ENCODE measurements around the gene KLK8. TPM values are rescaled to one million over a fixed set of nuclear protein-coding genes. Genes with fewer than 3 reads are reported as not detected.

The KLK8 gene
- total RNA-seq, 2 donors from 2014 or later, result not detected

- no peak overlapping the region for H3K9ac ChIP-seq (ENCODE audit: low read depth in 2 of 2, low read length in 2 of 2)
- no peaks in the 10 kb centered on the region for H3K36me3 ChIP-seq
- no peak for TF ChIP-seq CTCF (IDR thresholded peaks at IDR 0.05)
- no peak overlapping the region for H3K27ac ChIP-seq
- no peak for DNase-seq
- intact Hi-C loops (cut with DNase I), result no loop called here
- no peaks in the 10 kb centered on the region for H3K9me3 ChIP-seq
- H3K27me3 ChIP-seq, result no peaks in the 10 kb centered on the region
- no peaks in the 10 kb centered on the region for H3K4me1 ChIP-seq
- H3K4me3 ChIP-seq, result no peak overlapping the region
Observed at GRCh38 chr19:50947123-50947522, 54.3 kb downstream of the KLK8 start.

Other genes starting within 250 kb of the KLK8 start
- not detected for gene GPR32, start 231.1 kb downstream of the KLK8 start, total RNA-seq
- gene ACP4, start 211.2 kb downstream of the KLK8 start, total RNA-seq, result not detected
- gene KLK1, start 177.8 kb downstream of the KLK8 start, total RNA-seq, result 100 to 1,000 TPM; 104 to 130 TPM
- 1 to 10 TPM; 2.9 to 3.6 TPM for gene KLK15, start 168.0 kb downstream of the KLK8 start, total RNA-seq
- gene KLK3, start 146.7 kb downstream of the KLK8 start, total RNA-seq, result 1 to 10 TPM; 2.4 to 2.5 TPM
- gene KLK2, start 128.2 kb downstream of the KLK8 start, total RNA-seq, result not detected
- 1 to 10 TPM; 1.2 to 2.0 TPM for gene KLK4, start 90.2 kb downstream of the KLK8 start, total RNA-seq
- gene KLK5, start 48.6 kb downstream of the KLK8 start, total RNA-seq, result not detected
- gene KLK6, start 32.0 kb downstream of the KLK8 start, total RNA-seq, result not detected
- not detected for gene KLK7, start 17.7 kb downstream of the KLK8 start, total RNA-seq
- 1 to 10 TPM in 1 of 2 donors, under 1 TPM in 1; 0.40 to 1.1 TPM for gene KLK10, start 18.1 kb upstream of the KLK8 start, total RNA-seq
- under 1 TPM; 0.88 to 0.94 TPM for gene KLK11, start 25.0 kb upstream of the KLK8 start, total RNA-seq
- 1 to 10 TPM in 1 of 2 donors, under 1 TPM in 1; 0.64 to 1.4 TPM for gene KLK12, start 33.4 kb upstream of the KLK8 start, total RNA-seq
- gene KLK13, start 63.5 kb upstream of the KLK8 start, total RNA-seq, result not detected
- gene KLK14, start 81.3 kb upstream of the KLK8 start, total RNA-seq, result under 1 TPM in 1 of 2 donors, not detected in 1; 0.52 TPM
- gene CTU1, start 106.8 kb upstream of the KLK8 start, total RNA-seq, result 10 to 100 TPM in 1 of 2 donors, 1 to 10 TPM in 1; 6.1 to 11.8 TPM
- 1 to 10 TPM in 1 of 2 donors, under 1 TPM in 1; 0.86 to 1.7 TPM for gene SIGLEC9, start 123.3 kb upstream of the KLK8 start, total RNA-seq
- gene SIGLEC7, start 140.7 kb upstream of the KLK8 start, total RNA-seq, result 1 to 10 TPM in 1 of 2 donors, under 1 TPM in 1; 0.35 to 1.0 TPM
- gene CD33, start 223.5 kb upstream of the KLK8 start, total RNA-seq, result 1 to 10 TPM; 2.0 to 3.5 TPM
- gene SIGLECL1, start 249.5 kb upstream of the KLK8 start, total RNA-seq, result not detected